ENCODE data around the gene KCNK4. TPM values are rescaled to one million over a fixed set of nuclear protein-coding genes. Genes with fewer than 3 reads are reported as not detected.

KCNK4 gene
- total RNA-seq, 2 donors from 2014 or later: not detected

GRCh38 chr11:64284962-64285884 is 5.9 kb upstream of the KCNK4 start, which contains the start of gene GPR137:
Gene GPR137 (plus strand): TSS chr11:64285848. CDS start chr11:64286525, 677 bp downstream.
- DNase-seq (ENCODE audit: low spot score): peak; percentile 83
- Histone ChIP-seq H3K27ac (peak within 1 kb of the TSS; percentile 90 to 96), H3K4me1 (peaks cover 0 to 48% of the 10 kb centered on the region in 2 donors), H3K36me3 (peaks cover 6% of the 10 kb centered on the region), H3K27me3 (no peaks in the 10 kb centered on the region), H3K9me3 (no peaks in the 10 kb centered on the region), H3K4me3 (peak within 1 kb of the TSS; percentile 67 to 68)
- no peak for TF ChIP-seq CTCF (IDR thresholded peaks at IDR 0.05)

GRCh38 chr11:64285885-64286800 is 5.0 kb upstream of the KCNK4 start:
- peak overlapping the region; percentile 67 to 68 for H3K4me3 ChIP-seq
- peaks cover 6% of the 10 kb centered on the region for H3K36me3 ChIP-seq
- TF ChIP-seq CTCF (IDR thresholded peaks at IDR 0.05): no peak
- peak overlapping the region; percentile 90 to 96 for H3K27ac ChIP-seq
- peaks cover 0 to 5% of the 10 kb centered on the region in 2 donors for H3K27me3 ChIP-seq
- DNase-seq (ENCODE audit: low spot score): no peak
- no peaks in the 10 kb centered on the region for H3K9me3 ChIP-seq
- H3K4me1 ChIP-seq: peaks cover 0 to 42% of the 10 kb centered on the region in 2 donors

GRCh38 chr11:64286801-64287159 is 4.3 kb upstream of the KCNK4 start:
- Histone ChIP-seq H3K27ac (no peak overlapping the region), H3K9me3 (no peaks in the 10 kb centered on the region), H3K4me3 (no peak overlapping the region), H3K27me3 (peaks cover 4 to 6% of the 10 kb centered on the region in 2 donors), H3K4me1 (peaks cover 0 to 43% of the 10 kb centered on the region in 2 donors), H3K36me3 (peaks cover 3% of the 10 kb centered on the region)
- no peak for TF ChIP-seq CTCF (IDR thresholded peaks at IDR 0.05)
- no peak for DNase-seq (ENCODE audit: low spot score)

GRCh38 chr11:64287676-64288352 is 3.3 kb upstream of the KCNK4 start:
- Histone ChIP-seq H3K36me3 (no peaks in the 10 kb centered on the region), H3K27me3 (peaks cover 10 to 15% of the 10 kb centered on the region in 2 donors), H3K27ac (no peak overlapping the region), H3K4me3 (no peak overlapping the region), H3K4me1 (peaks cover 0 to 47% of the 10 kb centered on the region in 2 donors), H3K9me3 (no peaks in the 10 kb centered on the region)
- no peak for TF ChIP-seq CTCF (IDR thresholded peaks at IDR 0.05)
- DNase-seq (ENCODE audit: low spot score): no peak

GRCh38 chr11:64288353-64288750 is 2.8 kb upstream of the KCNK4 start:
- Histone ChIP-seq H3K4me3 (no peak overlapping the region), H3K27me3 (peaks cover 10 to 19% of the 10 kb centered on the region in 2 donors), H3K4me1 (peaks cover 0 to 42% of the 10 kb centered on the region in 2 donors), H3K9me3 (no peaks in the 10 kb centered on the region), H3K36me3 (no peaks in the 10 kb centered on the region), H3K27ac (no peak overlapping the region)
- no peak for DNase-seq (ENCODE audit: low spot score)
- no peak for TF ChIP-seq CTCF (IDR thresholded peaks at IDR 0.05)
